Activated T-cell treated with anti-CD3 and anti-CD28 coated beads, Interleukin-2, amount 50 U/mL, for 24 hours (primary cell): ENCODE data around the gene FCAMR.

Source experiments
- DNase-seq: peaks from one replicate; pipeline ENCODE4 v3.0.0-alpha.2; 2020
- H3K27ac Mint-ChIP-seq: 2 replicates; pipeline ENCODE4 v1.8.0; 2020; ENCODE audit warnings: mild to moderate bottlenecking, mixed read lengths
- H3K27me3 Mint-ChIP-seq: 2 replicates; pipeline ENCODE4 v1.8.0; 2020; ENCODE audit warnings: mixed read lengths
- H3K36me3 Mint-ChIP-seq: 2 replicates; pipeline ENCODE4 v1.8.0; 2020; ENCODE audit warnings: low read depth, mixed read lengths
- H3K4me1 Mint-ChIP-seq: 2 replicates; pipeline ENCODE4 v1.8.0; 2020; ENCODE audit warnings: low read depth, mixed read lengths
- H3K4me3 Mint-ChIP-seq: 2 replicates; pipeline ENCODE4 v1.8.0; 2020; ENCODE audit warnings: mild to moderate bottlenecking, moderate library complexity, mixed read lengths
- H3K9me3 Mint-ChIP-seq: 2 replicates; pipeline ENCODE4 v1.8.0; 2020; ENCODE audit warnings: mixed read lengths

FCAMR gene

GRCh38 chr1:206970446-206970845, at the start of gene FCAMR:
FCAMR (minus strand) TSS chr1:206970460; CDS start chr1:206970125, 335 bp downstream.
- DNase-seq = no peak
- Mint-ChIP-seq H3K27ac (no peak within 1 kb of the TSS), H3K9me3 (no peaks in the 10 kb centered on the region), H3K4me3 (no peak within 1 kb of the TSS), H3K27me3 (no peaks in the 10 kb centered on the region), H3K36me3 (no peaks in the 10 kb centered on the region), H3K4me1 (peaks cover 19% of the 10 kb centered on the region)

- peaks cover 12% of the 10 kb centered on the region for H3K27me3 Mint-ChIP-seq
- H3K36me3 Mint-ChIP-seq = no peaks in the 10 kb centered on the region
- H3K27ac Mint-ChIP-seq = no peak overlapping the region
- H3K4me3 Mint-ChIP-seq = no peak overlapping the region
- H3K9me3 Mint-ChIP-seq = no peaks in the 10 kb centered on the region
- DNase-seq = no peak
- peaks cover 10% of the 10 kb centered on the region for H3K4me1 Mint-ChIP-seq
Measured at GRCh38 chr1:207019661-207020060, 49.4 kb upstream of the FCAMR start.

GRCh38 chr1:207019161-207019560, 48.9 kb upstream of the FCAMR start:
- Mint-ChIP-seq H3K27ac (no peak overlapping the region), H3K27me3 (peaks cover 10% of the 10 kb centered on the region), H3K4me3 (no peak overlapping the region), H3K36me3 (no peaks in the 10 kb centered on the region), H3K9me3 (no peaks in the 10 kb centered on the region), H3K4me1 (peaks cover 5% of the 10 kb centered on the region)
- no peak for DNase-seq

- no peak for DNase-seq
- no peak overlapping the region for H3K27ac Mint-ChIP-seq
- peaks cover 5% of the 10 kb centered on the region for H3K4me1 Mint-ChIP-seq
- H3K27me3 Mint-ChIP-seq = peaks cover 10% of the 10 kb centered on the region
- no peak overlapping the region for H3K4me3 Mint-ChIP-seq
- no peaks in the 10 kb centered on the region for H3K36me3 Mint-ChIP-seq
- H3K9me3 Mint-ChIP-seq = no peaks in the 10 kb centered on the region
Measured at GRCh38 chr1:207018707-207019106, 48.4 kb upstream of the FCAMR start.

GRCh38 chr1:207017615-207018559, 47.6 kb upstream of the FCAMR start:
- Mint-ChIP-seq H3K27ac (no peak overlapping the region), H3K4me3 (no peak overlapping the region), H3K36me3 (no peaks in the 10 kb centered on the region), H3K9me3 (no peaks in the 10 kb centered on the region), H3K27me3 (peaks cover 13% of the 10 kb centered on the region), H3K4me1 (peaks cover 5% of the 10 kb centered on the region)
- DNase-seq = no peak

GRCh38 chr1:207015791-207016190, 45.5 kb upstream of the FCAMR start:
- Mint-ChIP-seq H3K9me3 (no peaks in the 10 kb centered on the region), H3K4me3 (no peak overlapping the region), H3K4me1 (peaks cover 4% of the 10 kb centered on the region), H3K27me3 (peaks cover 14% of the 10 kb centered on the region), H3K36me3 (no peaks in the 10 kb centered on the region), H3K27ac (no peak overlapping the region)
- no peak for DNase-seq

- DNase-seq = no peak
- no peak overlapping the region for H3K4me3 Mint-ChIP-seq
- H3K9me3 Mint-ChIP-seq = no peaks in the 10 kb centered on the region
- H3K36me3 Mint-ChIP-seq = no peaks in the 10 kb centered on the region
- peaks cover 4% of the 10 kb centered on the region for H3K4me1 Mint-ChIP-seq
- no peak overlapping the region for H3K27ac Mint-ChIP-seq
- H3K27me3 Mint-ChIP-seq = peaks cover 13% of the 10 kb centered on the region
Measured at GRCh38 chr1:207014728-207015127, 44.5 kb upstream of the FCAMR start.

- Mint-ChIP-seq H3K36me3 (no peaks in the 10 kb centered on the region), H3K27me3 (peaks cover 13% of the 10 kb centered on the region), H3K4me1 (peaks cover 4% of the 10 kb centered on the region), H3K9me3 (no peaks in the 10 kb centered on the region), H3K27ac (no peak overlapping the region), H3K4me3 (no peak overlapping the region)
- no peak for DNase-seq
Measured at GRCh38 chr1:207013321-207014085, 43.2 kb upstream of the FCAMR start.

- Mint-ChIP-seq H3K4me1 (no peaks in the 10 kb centered on the region), H3K27ac (no peak overlapping the region), H3K9me3 (no peaks in the 10 kb centered on the region), H3K4me3 (no peak overlapping the region), H3K27me3 (peaks cover 15% of the 10 kb centered on the region), H3K36me3 (no peaks in the 10 kb centered on the region)
- no peak for DNase-seq
Measured at GRCh38 chr1:207010726-207011125, 40.5 kb upstream of the FCAMR start.

GRCh38 chr1:207009945-207010344, 39.7 kb upstream of the FCAMR start:
- DNase-seq = no peak
- H3K4me3 Mint-ChIP-seq = no peak overlapping the region
- no peak overlapping the region for H3K27ac Mint-ChIP-seq
- H3K27me3 Mint-ChIP-seq = peaks cover 17% of the 10 kb centered on the region
- H3K9me3 Mint-ChIP-seq = no peaks in the 10 kb centered on the region
- no peaks in the 10 kb centered on the region for H3K36me3 Mint-ChIP-seq
- H3K4me1 Mint-ChIP-seq = no peaks in the 10 kb centered on the region

- Mint-ChIP-seq H3K27me3 (peaks cover 16% of the 10 kb centered on the region), H3K4me1 (peaks cover 1% of the 10 kb centered on the region), H3K27ac (no peak overlapping the region), H3K36me3 (no peaks in the 10 kb centered on the region), H3K4me3 (no peak overlapping the region), H3K9me3 (no peaks in the 10 kb centered on the region)
- DNase-seq = no peak
Measured at GRCh38 chr1:207009182-207009850, 39.1 kb upstream of the FCAMR start.

- Mint-ChIP-seq H3K27ac (no peak overlapping the region), H3K4me3 (no peak overlapping the region), H3K4me1 (peaks cover 1% of the 10 kb centered on the region), H3K27me3 (peaks cover 9% of the 10 kb centered on the region), H3K9me3 (no peaks in the 10 kb centered on the region), H3K36me3 (no peaks in the 10 kb centered on the region)
- no peak for DNase-seq
Measured at GRCh38 chr1:207007352-207008033, 37.2 kb upstream of the FCAMR start.

- Mint-ChIP-seq H3K4me1 (peaks cover 1% of the 10 kb centered on the region), H3K27me3 (peaks cover 4% of the 10 kb centered on the region), H3K9me3 (no peaks in the 10 kb centered on the region), H3K36me3 (no peaks in the 10 kb centered on the region), H3K4me3 (no peak overlapping the region), H3K27ac (no peak overlapping the region)
- DNase-seq = no peak
Measured at GRCh38 chr1:207006914-207007313, 36.7 kb upstream of the FCAMR start.

- H3K36me3 Mint-ChIP-seq = no peaks in the 10 kb centered on the region
- peaks cover 4% of the 10 kb centered on the region for H3K27me3 Mint-ChIP-seq
- no peak overlapping the region for H3K27ac Mint-ChIP-seq
- no peak for DNase-seq
- H3K4me1 Mint-ChIP-seq = peaks cover 1% of the 10 kb centered on the region
- H3K4me3 Mint-ChIP-seq = no peak overlapping the region
- H3K9me3 Mint-ChIP-seq = no peaks in the 10 kb centered on the region
Measured at GRCh38 chr1:207006083-207006482, 35.8 kb upstream of the FCAMR start.
